NCI-H460 (cell line): ENCODE data around the gene NEDD4L. TPM values are rescaled to one million over a fixed set of nuclear protein-coding genes. Genes with fewer than 3 reads are reported as not detected.

Experiments
- DNase-seq: peaks from one replicate; pipeline ENCODE4 v3.0.0-alpha.2; 2016; ENCODE audit warnings: low read depth; ENCODE audit errors: extremely low read depth
- total RNA-seq: library from RNA; depleted of rRNA; stranded (reverse); fragments of >200 nt; shearing (Covaris generic); gene quantifications from 2 replicates; pipeline ENCODE4 v1.2.3, GENCODE V29; 2014

Gene NEDD4L
- total RNA-seq, 1 experiment from 2014 or later = 25.1 TPM

DNA sequence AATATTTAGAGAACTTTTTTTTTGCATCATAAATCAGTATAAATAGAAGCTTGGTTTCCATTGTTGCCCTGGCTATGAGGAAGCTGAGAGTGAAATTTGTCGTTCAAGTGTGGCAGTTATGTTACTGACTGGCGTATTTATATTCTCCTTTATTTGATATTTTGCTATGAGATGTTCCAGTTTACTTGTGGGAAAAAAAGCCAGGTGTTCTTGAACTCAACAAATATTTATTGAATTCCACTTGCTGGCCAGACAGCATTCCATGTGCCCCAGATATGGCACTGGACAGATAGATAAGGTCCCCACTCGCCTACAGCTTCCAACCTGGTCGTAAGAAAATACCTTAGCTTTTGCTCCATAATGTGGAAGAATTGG lies 44.7 kb downstream of the NEDD4L start:
- DNase-seq = no peak

DNA sequence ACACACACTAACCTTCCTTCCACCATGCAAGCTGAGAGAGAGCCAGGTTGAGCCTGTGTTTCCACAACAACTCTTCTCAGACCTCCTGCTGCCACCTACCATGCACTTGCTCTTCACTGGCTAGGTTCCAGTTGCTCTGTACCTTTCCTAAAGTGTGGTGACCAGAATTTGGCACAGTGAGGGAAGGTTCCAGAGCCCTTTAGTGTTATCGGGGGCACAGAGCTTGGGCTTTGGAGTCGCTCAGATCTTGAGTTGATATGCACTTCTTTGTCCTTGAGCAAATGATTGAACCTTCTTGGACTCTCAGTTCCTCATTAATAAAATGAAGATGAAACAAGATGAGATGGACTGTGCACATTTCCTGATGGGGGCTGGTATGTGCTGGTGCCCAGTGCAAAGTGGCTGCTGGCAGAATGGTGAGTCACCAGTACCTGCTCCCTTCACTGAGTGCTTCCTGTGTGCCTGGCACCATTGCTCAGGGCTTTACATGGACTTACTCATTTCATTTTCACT lies 47.1 kb downstream of the NEDD4L start:
- DNase-seq = no peak

DNA sequence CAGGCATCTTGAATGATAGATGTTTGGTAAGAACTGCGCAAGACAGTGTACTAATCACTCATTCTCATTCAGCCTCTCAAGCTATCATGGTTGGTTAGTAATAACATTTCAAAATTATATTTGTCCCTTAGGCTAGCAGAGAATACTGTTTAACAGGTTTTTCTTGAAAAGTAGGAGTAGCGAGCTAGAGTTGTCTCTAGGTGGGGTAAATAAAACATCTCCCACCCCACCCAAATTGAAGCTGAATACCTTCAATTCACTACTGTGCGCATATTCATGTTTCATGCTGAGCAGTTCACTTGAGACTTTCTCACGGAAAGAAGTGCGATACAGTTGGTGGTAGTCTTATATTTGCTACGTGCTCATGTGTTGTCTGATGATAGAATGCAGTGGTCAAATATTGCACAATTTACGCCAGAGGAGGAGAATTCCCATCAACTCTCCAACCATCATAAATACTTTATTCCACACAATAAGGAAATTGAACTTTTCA lies 49.3 kb downstream of the NEDD4L start:
- no peak for DNase-seq

DNA sequence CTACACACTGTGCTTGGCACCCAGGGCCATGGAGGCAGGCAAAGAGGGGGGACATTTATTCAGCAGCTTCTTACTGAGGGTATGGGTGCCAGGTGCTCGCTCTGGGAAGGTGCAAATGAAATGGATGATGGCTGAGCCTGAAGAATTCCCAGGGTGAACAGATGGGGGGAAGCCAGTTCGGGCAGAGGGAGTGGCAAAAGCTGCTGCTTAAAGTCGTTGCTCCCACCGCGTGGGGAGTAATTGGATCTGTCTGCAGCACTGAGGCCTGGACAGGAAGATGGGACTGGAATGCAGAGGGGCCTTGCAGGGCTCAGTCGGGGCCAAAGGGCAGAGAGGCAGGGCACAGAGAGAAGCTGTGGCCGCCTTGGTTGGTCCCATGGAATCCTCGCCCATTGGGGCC lies 51.2 kb downstream of the NEDD4L start:
- DNase-seq = no peak

DNA sequence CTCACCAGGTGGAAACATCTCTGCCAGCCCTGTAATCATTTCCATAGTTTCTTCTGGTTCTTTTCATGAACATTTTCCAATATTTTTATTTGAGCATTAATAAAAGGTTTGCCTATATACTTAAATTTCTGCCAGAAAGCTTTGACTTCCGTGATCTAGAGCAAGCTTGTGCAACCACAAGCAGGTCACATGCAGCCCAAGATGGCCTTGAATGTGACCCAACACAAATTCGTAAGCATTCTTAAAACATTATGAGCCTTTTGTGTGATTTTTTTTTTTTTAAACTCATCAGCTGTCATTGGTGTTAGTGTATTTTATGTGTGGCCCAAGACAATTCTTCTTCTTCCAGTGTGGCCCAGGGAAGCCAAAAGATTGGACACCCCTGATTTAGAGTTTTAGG lies 51.6 kb downstream of the NEDD4L start:
- DNase-seq = no peak

DNA sequence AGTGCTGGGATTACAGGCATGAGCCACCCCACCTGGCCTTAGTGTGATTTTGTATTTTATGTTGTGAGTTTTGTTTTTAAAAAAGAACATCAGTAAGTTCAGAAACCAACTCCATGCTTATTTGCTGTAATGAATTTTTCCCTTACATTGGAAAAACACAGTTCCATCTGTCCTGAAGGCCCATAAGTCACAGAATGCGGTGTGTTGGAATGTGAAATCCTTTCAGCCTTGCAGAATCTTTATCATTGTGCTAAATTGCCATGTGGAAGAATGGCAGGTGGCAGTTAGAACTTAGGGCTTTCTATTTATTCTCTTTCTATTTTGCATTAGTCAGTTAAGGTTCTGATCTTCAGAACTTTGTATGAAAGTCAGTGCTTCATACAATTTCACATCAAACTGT lies 52.6 kb downstream of the NEDD4L start:
- no peak for DNase-seq

DNA sequence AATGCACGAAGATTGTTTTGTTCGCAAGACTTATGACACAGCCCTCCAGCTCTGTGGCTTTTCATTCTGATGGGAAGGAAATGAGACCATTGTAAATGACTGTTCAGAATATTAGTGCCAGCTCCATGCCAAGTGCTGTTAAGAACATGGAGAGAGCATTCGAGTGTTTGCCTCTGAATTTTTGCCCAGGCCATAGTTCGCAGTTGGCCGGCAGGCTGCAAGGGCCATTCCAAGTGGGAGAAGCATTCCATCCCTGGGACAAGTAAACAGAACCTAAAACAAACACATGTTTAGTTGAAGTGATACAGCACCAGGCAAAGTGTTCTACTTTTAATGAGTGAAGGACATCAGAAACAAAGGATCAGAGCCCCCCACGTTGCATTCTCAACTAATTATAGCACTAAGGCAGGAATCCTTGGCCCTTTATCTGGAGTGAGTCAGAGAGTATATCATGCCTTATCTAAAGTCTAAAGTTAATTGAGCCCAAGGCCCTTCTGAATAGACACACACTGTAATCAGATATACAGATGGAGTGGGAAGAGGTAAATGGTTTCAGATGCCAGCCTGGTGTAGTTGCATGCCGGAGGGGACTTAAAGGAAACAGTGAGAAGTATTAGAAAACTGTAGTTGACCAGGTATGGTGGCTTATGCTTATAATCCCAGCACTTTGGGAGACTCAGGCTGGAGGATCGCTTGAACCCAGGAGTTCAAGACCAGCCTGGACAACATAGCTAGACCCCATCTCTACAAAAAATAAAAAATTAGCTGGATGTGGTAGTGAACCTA lies 53.3 kb downstream of the NEDD4L start:
- no peak for DNase-seq

DNA sequence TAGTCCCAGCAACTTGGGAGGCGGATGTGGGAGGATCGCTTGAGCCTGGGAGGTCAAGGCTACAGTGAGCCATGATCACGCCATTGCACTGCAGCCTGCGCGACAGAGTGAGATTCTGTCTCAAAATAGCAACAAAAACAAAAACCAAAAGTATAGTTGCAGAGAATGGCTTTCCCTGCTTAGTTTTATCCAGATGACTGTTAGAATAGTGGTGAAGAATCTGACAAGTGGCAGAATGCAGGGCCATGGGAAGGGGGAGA lies 53.8 kb downstream of the NEDD4L start:
- no peak for DNase-seq

DNA sequence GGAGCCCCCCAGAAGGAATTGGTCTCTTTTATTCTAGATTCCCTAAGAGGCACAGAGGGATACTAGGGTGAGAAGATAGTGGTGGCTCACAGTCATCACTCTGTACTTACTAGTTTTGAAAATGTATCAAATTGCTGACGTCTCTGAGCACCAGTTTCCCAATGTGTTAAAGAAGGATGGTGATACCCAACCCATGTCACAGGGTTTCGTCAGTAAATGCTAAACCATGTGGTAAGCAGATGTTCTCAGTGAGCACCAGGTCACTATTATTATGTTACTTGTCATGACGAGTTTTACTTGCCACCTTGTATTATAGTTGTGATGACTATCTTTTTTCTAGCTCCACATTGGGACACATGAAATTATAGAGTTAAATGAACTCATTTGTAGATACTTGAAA lies 54.7 kb downstream of the NEDD4L start:
- DNase-seq = no peak

DNA sequence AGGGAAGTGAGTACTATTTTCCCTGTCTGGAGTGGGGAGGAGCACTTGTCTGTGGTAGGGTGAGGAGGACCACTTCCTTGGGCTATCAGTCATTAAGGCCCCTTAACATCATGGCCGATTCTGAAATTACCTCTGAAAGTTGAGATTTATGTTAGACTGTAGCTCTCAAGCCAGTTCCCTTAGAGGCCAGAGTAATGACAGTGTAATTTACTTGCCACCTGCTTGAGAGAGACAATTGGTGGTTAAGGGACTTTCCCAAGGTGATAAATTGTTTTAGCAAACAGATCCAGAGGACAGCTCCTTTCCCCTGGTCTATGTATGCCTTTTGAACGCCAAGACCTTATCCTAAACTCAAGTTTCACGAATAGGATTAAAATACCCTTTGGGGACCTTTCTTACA lies 56.1 kb downstream of the NEDD4L start:
- no peak for DNase-seq

DNA sequence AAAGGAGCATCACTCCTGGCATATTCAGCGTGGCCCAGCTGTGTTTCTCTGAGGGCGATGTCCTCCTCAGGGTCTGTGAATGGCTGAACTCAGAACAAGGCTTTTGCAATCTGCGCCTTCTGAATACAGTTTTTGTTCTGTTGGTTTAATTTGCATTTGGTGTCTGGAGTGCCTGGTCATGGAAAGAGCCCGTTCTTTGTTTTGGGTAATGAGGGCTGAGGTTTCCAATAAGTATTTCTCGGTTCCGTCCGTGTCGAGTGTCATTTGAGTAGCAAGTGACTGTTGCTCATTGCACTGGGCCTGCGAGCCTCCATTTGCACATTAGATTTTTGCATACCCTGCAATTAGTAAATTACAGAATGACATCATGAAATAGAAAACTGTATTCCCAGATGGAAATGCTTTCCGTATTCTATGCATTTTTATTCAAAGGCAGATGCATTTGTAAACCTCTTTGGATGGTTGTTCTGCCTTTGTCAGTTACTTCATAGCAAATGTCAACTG lies 57.3 kb downstream of the NEDD4L start:
- no peak for DNase-seq

DNA sequence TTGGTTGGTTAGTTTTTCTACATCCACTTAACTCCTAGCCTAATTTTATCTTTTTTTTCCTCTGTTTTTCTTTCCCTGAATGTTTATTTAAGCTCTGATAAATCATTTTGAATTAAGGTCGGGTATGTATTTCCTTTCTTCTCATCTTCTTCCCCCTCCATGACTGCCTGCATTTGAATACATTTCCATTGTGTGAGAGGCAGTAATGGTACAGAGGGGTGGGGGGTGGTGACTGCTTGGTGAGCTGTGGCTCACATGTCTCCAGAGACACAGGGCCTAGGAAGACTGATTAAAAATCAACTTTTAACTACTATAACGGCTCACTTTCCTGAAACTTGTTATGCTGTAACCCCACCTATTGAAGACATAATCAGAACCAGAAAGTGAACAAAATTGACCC lies 58.0 kb downstream of the NEDD4L start:
- DNase-seq = no peak

DNA sequence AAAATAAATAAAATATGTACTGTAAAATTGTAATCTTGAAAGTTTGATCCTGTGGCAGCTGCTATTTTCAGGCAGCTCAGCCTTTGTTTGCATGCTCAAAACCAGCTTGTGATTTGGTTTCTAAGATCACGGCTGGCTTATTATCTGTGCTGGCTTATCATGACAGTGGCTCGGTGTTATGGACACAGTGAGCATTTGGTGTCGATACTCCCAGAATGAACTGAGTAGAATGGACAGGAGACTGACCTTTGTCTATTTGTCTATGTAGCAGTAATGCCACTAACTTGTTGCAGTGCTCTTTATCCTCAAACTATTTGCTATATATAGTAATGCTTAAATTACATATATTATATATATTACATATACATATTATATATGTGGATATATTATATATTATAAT lies 58.8 kb downstream of the NEDD4L start:
- no peak for DNase-seq

DNA sequence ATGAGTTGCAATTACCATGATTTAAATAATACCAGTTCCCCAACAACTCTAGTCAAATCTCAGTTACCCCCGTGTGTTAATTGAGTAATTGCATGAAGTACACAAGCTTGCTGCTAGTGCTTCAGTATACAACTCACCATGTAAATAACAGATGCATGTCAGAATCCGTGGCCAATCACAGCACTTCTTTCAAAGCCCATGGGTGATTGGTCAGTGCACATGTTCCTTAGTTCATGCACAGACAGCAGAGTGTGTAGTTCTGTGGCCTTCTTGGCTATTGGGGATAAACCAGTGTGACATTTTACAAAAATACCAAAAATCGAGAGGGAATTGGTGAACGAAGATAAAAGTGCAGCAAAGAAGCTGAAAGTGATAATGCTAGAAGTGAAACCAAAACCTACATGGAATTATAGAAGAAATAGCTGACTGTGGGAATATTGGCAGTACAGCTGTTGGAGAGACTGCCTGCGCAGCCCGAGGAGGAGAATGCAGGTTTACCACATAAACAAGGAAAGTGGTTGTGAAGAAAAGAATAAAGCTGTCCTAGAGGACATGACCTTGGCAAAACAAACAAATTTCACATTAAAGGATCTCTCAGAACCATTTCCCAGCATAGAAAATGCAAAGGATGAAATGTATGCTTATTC lies 59.4 kb downstream of the NEDD4L start:
- peak; percentile 14 for DNase-seq

DNA sequence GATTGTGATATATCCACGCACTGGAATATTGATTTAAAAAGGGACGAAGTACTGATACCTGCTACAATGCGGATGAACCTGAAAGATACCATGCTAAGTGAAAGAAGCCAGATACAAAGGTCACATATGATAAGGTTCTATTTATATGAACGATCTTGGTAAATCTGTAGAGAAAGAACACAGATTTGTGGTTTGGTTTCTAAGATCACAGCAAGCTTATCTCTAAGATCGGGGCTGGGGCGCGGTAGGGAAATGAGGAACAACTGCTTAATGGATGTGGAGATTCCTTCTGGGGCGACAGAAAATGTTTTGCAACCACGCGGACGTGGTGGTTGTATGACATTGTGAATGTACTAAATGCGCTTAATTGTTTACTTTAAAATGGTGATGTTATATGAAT lies 60.1 kb downstream of the NEDD4L start:
- DNase-seq = no peak

DNA sequence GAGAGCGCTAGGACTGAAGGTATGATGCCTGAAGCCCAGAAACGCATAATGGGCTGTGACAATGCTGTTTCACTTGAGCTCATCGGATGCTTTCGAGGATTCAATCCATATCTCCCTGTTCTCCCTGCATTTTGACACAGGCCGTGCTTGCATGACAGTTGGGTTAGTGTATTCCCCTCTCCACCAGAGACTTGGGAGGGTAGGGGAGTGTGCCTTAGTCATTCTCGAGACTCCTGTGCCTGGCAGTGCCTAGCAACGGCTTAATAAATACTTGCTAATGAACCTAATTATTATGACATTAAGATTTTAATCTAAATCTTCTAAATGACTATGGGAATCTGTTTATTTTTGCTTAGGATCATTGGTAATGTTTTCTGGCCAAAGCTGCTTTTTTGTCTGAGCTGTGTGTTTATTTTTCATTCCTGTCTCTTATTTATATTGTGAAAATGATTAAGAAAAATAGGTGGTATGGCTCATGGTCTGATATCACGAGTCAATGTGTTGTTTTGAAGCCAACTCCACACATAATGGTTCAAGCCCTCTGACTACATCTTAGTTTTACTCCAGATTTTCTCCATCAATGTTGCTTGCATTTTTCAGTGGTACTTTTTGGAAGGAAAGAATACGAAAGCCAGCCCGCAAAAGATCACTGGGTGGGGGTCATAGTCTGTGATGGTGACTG lies 61.3 kb downstream of the NEDD4L start:
- no peak for DNase-seq

DNA sequence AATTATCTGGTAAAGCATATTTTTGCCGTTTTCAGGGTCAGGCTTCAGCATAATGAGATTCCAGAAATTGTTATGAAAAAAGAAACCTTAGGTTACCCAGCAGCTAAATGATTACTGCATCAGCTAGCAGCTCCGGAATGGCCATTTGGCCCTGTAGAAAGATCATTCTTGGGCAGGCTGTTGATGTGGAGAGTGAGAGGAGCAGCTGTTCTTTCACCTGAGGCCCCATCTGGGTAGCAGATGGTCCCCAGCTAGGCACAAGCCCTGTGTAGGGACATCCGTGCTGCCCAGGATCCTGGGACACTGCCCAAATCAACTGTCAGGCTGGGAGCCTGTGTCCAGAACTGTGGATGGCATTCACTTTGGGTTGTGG lies 61.8 kb downstream of the NEDD4L start:
- DNase-seq = no peak

DNA sequence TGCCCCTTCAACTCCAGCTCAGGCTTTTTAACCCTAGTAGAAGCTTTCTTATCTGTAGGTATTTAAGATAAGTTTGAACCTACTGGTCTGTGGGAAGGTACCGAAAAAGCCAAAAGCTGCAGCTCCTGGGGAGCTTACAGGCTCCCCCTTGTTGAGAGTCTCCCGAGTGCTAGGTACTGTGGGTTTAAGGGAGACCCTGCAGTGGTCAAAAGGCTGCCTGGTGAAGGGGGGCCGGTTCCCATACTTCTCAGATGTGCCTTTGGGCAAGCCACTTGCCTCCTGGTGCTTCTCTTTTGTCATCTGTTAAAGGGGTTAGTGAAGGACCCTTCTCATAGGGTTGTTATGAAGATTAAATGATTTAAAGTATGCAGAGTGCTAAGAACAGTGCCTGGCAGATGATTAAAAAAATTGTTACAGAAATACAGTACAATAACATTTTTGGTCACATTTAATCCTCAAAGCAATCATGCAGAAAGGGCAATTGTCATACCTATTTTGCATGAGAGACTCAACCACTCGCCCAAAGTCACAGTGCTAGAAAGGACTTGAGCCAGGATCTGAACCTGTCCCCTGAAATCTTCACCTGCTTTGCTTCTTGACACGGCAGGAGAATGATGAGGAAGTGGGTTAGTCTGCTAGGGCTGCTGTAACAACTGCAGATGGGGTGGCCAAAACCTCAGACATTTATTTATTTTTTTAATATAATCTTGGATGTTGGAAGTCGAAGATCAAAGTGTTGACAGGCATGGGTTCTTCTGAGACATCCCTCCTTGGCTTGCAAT lies 62.5 kb downstream of the NEDD4L start:
- DNase-seq = no peak

DNA sequence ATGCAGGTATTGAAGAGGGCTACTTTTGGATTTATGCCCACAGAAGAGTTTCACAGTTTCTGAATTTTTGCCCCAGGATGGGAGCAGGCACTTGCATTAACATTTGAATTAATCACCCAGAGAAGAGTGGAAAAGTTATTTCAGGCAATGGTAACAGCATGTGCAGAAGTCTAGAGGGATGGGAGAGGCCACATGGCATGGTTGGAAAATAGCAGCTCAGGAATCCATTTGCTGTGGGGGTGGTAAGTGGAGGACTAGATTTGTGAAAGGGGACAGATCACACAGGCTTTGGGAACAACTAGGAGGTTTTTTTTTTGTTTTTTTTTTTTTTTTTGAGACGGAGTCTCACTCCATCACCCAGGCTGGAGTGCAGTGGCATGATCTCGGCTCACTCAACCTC lies 65.2 kb downstream of the NEDD4L start:
- no peak for DNase-seq

DNA sequence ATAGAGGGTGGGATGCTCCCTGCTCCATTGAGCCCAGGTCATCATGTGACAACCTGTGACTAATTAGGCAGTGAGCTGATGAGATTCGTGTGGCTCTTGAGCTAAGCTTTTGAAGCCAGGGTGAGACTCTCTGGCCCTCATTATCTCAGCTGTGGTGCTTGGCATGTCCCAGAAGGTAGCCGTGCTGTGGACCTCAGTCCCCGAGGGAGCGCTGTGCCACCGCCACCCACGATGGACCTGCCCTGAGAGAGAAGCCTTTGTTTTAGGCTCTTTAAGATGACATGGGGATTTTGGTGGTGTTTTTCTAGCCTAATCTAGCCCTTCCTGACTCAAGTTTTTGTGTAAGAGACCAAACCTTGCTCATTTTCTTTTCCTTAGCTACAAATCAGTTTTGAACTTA lies 66.4 kb downstream of the NEDD4L start:
- no peak for DNase-seq

DNA sequence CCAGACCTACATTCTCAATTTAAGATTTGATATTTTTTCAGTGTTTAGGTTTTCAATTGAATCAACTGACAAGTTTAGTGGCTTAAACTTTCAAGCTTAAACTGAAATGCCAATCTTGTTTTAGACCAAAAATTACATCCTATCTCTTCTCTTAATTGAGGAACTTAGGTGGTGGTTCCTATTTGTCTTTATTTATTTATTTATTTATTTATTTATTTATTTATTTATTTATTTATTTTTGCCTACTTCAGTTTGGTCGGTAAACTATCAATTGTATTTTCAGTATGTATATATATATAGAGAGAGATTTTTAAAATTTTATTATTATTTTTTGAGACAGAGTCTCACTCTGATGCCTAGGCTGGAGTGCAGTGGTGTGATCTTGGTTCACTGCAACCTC lies 68.1 kb downstream of the NEDD4L start:
- DNase-seq = no peak
